Activated CD4-positive, alpha-beta T cell treated with anti-CD3 and anti-CD28 coated beads, Interleukin-10, Interleukin-2, amounts not matched to agents 100 ng/mL and 50 ng/mL, durations not matched to agents 16 hours and 8 hours (primary cell): ENCODE data around the gene THBS2.
"Not testable (repeated sequence)": the region's sequence is repeated elsewhere in the genome, so short reads cannot be mapped to it uniquely, and the experiment has no call there.

Experiments
- DNase-seq: peaks from one replicate; pipeline ENCODE4 v3.0.0-alpha.2; 2020

The THBS2 gene

DNA sequence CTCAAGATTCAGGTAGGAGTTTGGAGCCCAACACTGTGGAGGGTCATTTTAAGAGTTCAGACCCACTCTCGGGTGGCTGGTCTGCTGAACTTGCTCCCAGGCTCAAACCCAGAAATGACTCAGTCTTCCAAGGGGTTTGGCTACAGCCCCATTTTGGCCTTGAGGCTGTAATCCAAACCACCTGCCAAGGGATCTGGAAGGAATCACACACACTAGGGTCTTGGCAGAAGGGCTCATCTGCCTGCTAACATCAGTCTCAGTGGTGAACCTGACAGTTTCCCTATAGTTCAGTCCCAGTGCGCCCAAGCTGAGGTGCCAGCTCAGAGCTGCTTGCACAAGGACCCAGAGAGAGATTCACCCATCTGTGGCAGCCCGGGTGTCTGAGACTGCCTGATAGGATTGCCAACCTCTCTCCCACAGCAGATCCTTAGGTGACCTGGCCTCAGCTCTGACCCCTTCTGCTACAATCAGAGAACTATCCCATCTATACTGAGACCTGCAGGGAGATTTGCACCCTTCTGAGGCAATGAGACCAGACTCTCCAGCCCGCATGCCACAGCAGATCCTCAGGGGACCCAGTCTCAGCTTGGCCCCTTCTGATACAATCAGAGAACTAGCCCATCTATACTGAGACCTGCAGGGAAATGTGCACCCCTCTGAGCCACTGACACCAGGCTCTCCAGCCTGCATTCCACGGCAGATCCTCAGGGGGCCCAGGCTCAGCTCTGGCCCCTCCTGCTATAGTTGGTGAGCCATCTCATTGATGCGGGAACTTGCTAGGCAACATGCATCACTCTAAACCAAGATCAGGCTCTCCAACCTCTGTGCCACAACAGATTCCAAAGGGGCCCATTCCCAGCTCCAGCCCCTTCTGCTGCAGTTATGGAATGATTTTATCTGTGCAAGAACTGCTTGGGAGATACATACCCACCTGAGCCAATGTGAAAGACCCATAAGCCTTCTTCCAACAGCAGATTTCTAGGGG is 48.2 kb downstream of the THBS2 start:
- no peak for DNase-seq

DNA sequence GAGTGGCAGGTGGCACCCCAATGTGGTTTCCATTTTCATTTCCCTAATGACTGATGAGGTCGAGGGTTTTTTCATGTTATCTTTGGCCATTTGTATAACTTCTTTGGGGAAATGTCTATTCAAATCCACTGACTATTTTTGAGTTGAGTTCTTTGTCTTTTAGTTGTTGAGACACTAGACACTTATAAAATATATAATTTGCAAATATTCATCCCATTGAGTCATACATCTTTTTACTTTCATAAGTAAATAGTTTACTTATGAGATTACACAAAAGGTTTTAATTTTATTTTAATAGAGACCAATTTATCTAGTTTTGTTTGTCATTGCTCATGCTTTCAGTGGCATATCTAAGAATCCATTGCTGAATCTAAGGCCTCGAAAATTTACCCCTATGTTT is 49.5 kb downstream of the THBS2 start:
- no peak for DNase-seq

GRCh38 chr6:169201985-169202384 is 51.7 kb downstream of the THBS2 start:
- no peak for DNase-seq

- no peak for DNase-seq
These were observed 52.6 kb downstream of the THBS2 start for GRCh38 chr6:169200893-169201514.

DNA sequence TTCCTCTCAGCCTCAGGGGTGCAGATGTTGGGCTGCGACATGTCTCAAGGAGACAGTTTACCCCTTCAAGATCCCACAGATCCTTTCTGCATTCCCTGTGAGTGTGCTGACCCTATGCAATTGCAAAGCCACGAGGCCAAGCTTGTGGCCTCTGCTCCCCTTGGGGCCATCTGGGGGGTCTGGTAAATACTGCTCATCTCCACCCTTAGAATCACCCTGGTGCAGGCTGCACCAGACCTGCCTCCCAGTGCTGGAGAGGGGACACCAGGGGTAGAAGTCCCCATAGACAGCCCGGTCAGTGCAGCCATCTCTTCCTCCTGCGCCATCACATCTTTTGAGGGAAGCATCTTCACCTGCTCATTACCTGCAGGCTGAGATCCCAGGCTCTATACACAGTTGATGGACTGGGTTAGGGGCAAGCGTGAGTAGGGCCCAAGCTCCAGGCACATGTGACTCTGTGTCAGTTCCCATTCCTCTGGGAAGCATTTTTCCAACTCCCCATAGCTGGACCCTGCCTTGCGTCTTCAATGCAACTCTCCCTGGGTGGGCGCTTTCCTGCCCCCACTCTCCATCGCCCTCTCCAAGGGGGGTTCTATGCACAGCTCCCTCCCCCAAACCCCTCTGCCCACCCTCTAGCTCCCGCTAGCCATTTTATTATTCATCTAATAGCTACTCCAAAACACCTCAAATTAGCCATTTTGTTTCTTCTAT is 53.9 kb downstream of the THBS2 start:
- no peak for DNase-seq

DNA sequence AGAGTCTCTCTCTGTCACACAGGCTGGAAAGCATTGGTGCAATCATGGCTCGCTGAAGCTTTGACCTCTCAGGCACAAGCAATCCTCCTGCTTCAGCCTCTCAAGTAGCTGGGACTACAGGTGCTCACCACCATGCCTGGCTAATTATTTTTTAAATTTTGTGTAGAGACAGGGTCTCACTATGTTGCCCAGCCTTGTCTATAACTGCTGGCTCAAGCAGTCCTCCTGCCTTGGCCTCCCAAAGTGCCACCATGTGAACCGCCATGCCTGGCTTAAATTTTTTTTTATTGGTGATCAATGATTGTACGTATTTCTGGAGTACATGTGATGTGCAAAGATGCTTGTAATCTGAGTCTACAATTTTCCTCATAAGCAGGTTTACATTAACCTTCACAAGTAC is 54.8 kb downstream of the THBS2 start:
- DNase-seq = no peak

- not testable (repeated sequence) for DNase-seq
These were observed 55.7 kb downstream of the THBS2 start for GRCh38 chr6:169197929-169198328.

DNA sequence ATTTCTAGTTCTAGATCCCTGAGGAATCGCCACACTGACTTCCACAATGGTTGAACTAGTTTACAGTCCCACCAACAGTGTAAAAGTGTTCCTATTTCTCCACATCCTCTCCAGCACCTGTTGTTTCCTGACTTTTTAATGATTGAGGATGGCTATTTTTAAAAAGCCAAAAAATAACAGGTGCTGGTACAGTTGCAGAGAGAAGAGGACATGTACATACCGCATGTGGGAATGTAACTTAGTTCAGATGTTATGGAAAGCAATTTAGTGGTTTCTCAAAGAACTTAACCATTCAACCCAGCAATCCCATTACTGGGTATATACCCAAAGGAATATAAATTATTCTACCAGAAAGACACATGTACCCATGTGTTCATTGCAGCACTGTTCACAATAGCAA is 57.4 kb downstream of the THBS2 start:
- DNase-seq = not testable (repeated sequence)

- DNase-seq = no peak
These were observed 58.9 kb downstream of the THBS2 start for GRCh38 chr6:169194737-169195136.

DNA sequence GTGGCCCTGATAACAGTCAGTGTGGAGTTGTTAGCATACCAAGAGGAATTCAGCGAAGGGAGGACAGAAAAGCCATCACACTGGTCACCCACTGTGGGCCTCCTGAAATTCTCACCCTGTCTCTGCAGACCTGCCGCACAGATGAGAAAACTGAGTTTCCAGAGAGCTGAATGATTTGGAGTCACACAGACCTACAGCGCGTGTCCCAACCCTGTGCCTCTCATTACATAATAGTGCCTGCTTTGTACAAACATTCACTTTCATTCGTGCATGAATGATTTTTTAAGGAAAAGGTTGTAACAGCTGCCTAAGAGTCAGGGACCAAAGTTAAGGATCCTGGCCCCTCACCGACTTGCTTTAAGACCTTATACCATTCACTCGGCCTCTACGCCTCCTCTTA is 62.7 kb downstream of the THBS2 start:
- DNase-seq = no peak

DNA sequence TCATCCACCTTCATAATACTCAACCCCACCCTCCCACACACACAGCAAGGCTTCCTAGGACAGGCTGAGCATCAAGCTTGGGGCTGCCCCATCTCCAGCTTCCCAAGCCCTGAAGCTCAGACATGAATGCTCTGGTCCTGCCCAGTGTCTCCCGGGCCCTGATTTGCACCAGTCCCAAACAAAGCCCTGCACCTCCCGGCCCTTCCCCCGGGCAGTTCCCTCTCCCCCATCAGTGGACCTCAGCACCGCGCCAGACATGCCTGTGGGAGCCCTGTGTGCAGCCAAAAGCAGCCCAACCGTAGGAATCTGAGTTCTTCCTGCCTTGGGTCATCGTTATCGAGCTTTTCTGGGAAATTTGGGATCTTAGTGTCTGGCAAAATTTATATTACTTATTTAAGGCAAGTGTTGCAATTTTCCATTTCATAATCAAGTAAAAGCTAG is 63.5 kb downstream of the THBS2 start:
- DNase-seq = no peak

DNA sequence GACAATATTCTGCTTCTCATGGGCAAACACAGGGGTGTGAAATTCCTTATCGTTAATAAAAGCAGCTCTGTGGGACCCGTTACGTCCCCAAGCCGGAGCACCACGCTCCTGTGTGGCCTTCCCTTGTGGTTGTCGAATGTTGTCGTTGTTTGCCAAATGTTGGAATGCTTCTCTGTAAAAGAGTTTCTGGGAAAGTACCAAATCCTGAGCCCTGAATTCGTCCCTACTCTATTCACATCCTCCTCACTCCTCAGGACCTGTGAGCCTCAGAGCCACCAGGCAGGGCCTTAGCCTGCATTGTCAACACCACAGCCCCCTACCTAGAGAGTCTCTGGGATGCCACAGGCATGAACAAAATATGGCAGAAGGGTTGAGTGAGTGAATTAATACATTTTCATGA is 64.0 kb downstream of the THBS2 start:
- no peak for DNase-seq

DNA sequence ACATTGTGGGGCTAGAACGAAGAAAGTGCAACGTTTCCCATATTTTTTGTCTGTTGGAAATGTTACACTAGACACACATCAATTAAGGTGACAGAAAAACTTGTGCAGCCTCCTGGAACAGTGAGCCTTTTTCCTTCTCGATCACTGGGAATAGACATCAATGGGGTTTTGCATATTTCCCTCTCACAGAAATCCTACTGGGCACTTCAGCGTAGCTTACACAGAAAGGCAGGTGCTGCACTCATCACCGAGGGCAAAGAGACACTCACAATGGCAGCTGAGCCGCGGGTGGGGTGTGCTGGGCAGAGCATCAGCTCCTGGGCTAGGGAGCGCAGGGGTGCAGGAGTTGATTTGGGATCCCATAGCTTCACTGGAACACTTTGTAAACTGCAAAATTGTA is 64.5 kb downstream of the THBS2 start:
- DNase-seq = no peak

- DNase-seq = peak; percentile 45
These were observed 65.2 kb downstream of the THBS2 start for GRCh38 chr6:169188475-169188874.

- no peak for DNase-seq
These were observed 65.6 kb downstream of the THBS2 start for GRCh38 chr6:169188051-169188470.

- no peak for DNase-seq
These were observed 67.0 kb downstream of the THBS2 start for GRCh38 chr6:169186496-169187169.

- DNase-seq = no peak
These were observed 67.8 kb downstream of the THBS2 start for GRCh38 chr6:169185692-169186485.

GRCh38 chr6:169185011-169185521 is 68.6 kb downstream of the THBS2 start:
- DNase-seq = no peak

- no peak for DNase-seq
These were observed 69.2 kb downstream of the THBS2 start for GRCh38 chr6:169184419-169184818.

DNA sequence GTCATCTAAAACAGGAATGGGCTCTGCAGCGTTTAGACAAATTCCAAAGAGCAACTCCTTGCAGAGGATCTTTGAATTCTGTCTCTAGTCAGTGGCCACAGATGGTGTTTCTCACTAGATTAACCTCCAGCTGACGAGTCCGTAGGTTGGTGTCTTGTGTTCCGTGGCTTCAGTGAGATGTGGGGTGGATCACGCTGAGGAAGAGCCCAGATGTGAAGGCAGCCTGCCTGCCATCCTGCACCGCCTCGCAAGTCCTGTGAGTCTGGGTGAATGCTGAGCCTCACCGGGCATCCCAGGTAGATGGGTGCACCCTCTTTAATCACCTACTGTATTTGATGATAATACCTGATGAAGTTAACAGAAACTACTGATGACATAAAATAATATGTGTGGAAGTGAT is 70.4 kb downstream of the THBS2 start:
- no peak for DNase-seq

DNA sequence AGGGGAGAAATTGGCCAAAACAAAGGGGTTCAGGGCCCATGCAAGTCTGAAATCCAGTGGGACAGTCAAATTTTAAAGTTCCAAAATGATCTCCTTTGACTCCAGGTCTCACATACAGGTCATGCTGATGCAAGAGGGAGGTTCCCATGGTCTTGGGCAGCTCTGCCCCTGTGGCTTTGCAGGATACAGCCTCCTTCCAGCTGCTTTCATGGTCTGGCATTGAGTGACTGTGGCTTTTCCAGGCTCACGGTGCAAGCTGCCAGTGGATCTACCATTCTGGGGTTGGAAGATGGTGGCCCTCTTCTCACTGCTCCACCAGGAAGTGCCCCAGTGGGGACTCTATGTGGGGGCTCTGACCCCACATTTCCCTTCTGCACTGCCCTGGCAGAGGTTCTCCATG is 73.8 kb downstream of the THBS2 start:
- not testable (repeated sequence) for DNase-seq
